GM13977 (cell line): ENCODE data around the gene FBXW12.
A peak's percentile ranks its signal among the peaks of the same experiment; 100 is the strongest.

Experiments used
- DNase-seq: peaks from one replicate; pipeline ENCODE4 v3.0.0; 2012; ENCODE audit warnings: low spot score
- CTCF ChIP-seq: IDR thresholded peaks from 2 replicates; pipeline ENCODE4 v1.5.1; 2012; ENCODE audit warnings: mild to moderate bottlenecking, control low read depth; ENCODE audit not compliant: insufficient read depth; ENCODE audit errors: extremely low read depth, missing control alignments
- in situ Hi-C: fragments of 300-500 bp; cut with MboI; formaldehyde crosslinking; loops from one replicate; pipeline ENCODE4 v1.12.0; 2022; ENCODE audit warnings: low sequenced_read_pairs, low pct_unique_long_range_greater_than_20kb, mixed read lengths, inconsistent platforms; ENCODE audit not compliant: unreplicated experiment

FBXW12 gene

GRCh38 chr3:48417529-48418108 is 45.6 kb downstream of the FBXW12 start:
- no peak for TF ChIP-seq CTCF
- in situ Hi-C loops, result no loop called here

GRCh38 chr3:48418140-48418539 is 46.1 kb downstream of the FBXW12 start:
- no peak for DNase-seq
- in situ Hi-C loops, result no loop called here
- no peak for TF ChIP-seq CTCF

More at GRCh38 chr3:48417529-48418108, 45.6 kb downstream of the FBXW12 start:
- no peak for DNase-seq

GRCh38 chr3:48418651-48419050 is 46.6 kb downstream of the FBXW12 start:
- DNase-seq, result no peak
- in situ Hi-C loops, result no loop called here
- TF ChIP-seq CTCF, result no peak

- in situ Hi-C loops, result no loop called here
- no peak for TF ChIP-seq CTCF
- no peak for DNase-seq
These were observed 47.1 kb downstream of the FBXW12 start for GRCh38 chr3:48419149-48419548.

- in situ Hi-C loops, result no loop called here
- TF ChIP-seq CTCF, result no peak
- no peak for DNase-seq
These were observed 47.6 kb downstream of the FBXW12 start for GRCh38 chr3:48419597-48419996.

- no peak for DNase-seq
- TF ChIP-seq CTCF, result no peak
- in situ Hi-C loops, result no loop called here
These were observed 48.5 kb downstream of the FBXW12 start for GRCh38 chr3:48420561-48420960.

- in situ Hi-C loops, result no loop called here
- DNase-seq, result no peak
- peak; percentile 14 for TF ChIP-seq CTCF
These were observed 50.3 kb downstream of the FBXW12 start for GRCh38 chr3:48422272-48422671.
